ENCODE data around the gene ARAP1. TPM values are rescaled to one million over a fixed set of nuclear protein-coding genes. Genes with fewer than 3 reads are reported as not detected.
A peak's percentile ranks its signal among the peaks of the same experiment; 100 is the strongest.

Gene ARAP1
- total RNA-seq, 3 donors from 2014 or later: 85.9 to 109 (median 97.0) TPM

GRCh38 chr11:72720784-72721183 is 31.4 kb downstream of the ARAP1 start:
- Histone ChIP-seq H3K27ac (peak overlapping the region; percentile 85 to 91), H3K4me1 (peaks cover 4 to 17% of the 10 kb centered on the region in 2 donors), H3K9me3 (no peaks in the 10 kb centered on the region), H3K4me3 (peak overlapping the region; percentile 59 to 90 (median 68)), H3K27me3 (no peaks in the 10 kb centered on the region), H3K36me3 (no peaks in the 10 kb centered on the region)
- intact Hi-C loops (cut with DNase I; ENCODE audit: low total_unique reads): loop anchor here (10.0 kb wide), 3 partner anchors 64 to 454 kb away; partner anchors contain the start of gene ATG16L2
- no peak for TF ChIP-seq POLR2AphosphoS5 (IDR thresholded peaks at IDR 0.05)
- no peak for TF ChIP-seq CTCF (IDR thresholded peaks at IDR 0.05)
- TF ChIP-seq POLR2A (IDR thresholded peaks at IDR 0.05): no peak
- DNase-seq (ENCODE audit: low spot score in 2 of 2): no peak

- Histone ChIP-seq H3K27me3 (no peaks in the 10 kb centered on the region), H3K4me1 (peaks cover 4 to 17% of the 10 kb centered on the region in 2 donors), H3K36me3 (no peaks in the 10 kb centered on the region), H3K9me3 (no peaks in the 10 kb centered on the region), H3K4me3 (peak overlapping the region; percentile 59 to 90 (median 68)), H3K27ac (peak overlapping the region; percentile 85 to 91)
- no peak for DNase-seq (ENCODE audit: low spot score in 2 of 2)
- intact Hi-C loops (cut with DNase I; ENCODE audit: low total_unique reads): loop anchor here (10.0 kb wide), 3 partner anchors 65 to 455 kb away; partner anchors contain the start of gene ATG16L2
- no peak for TF ChIP-seq POLR2AphosphoS5 (IDR thresholded peaks at IDR 0.05)
- TF ChIP-seq POLR2A (IDR thresholded peaks at IDR 0.05): no peak
- no peak for TF ChIP-seq CTCF (IDR thresholded peaks at IDR 0.05)
Measured at GRCh38 chr11:72720047-72720446, 32.2 kb downstream of the ARAP1 start.

- DNase-seq (ENCODE audit: low spot score in 2 of 2): no peak
Measured at GRCh38 chr11:72719551-72719950, 32.7 kb downstream of the ARAP1 start.

GRCh38 chr11:72719144-72719543 is 33.1 kb downstream of the ARAP1 start:
- H3K4me3 ChIP-seq: peak overlapping the region in 1 of 3 donors; percentile 90
- H3K36me3 ChIP-seq: no peaks in the 10 kb centered on the region
- intact Hi-C loops (cut with DNase I; ENCODE audit: low total_unique reads): no loop called here
- H3K4me1 ChIP-seq: peaks cover 4 to 17% of the 10 kb centered on the region in 2 donors
- no peak for DNase-seq (ENCODE audit: low spot score in 2 of 2)
- no peaks in the 10 kb centered on the region for H3K27me3 ChIP-seq
- no peaks in the 10 kb centered on the region for H3K9me3 ChIP-seq
- TF ChIP-seq POLR2AphosphoS5 (IDR thresholded peaks at IDR 0.05) (no peak), CTCF (IDR thresholded peaks at IDR 0.05) (no peak)
- H3K27ac ChIP-seq: peak overlapping the region in 1 of 2 donors; percentile 91

More at GRCh38 chr11:72719551-72719950, 32.7 kb downstream of the ARAP1 start:
- H3K4me1 ChIP-seq: peaks cover 4 to 17% of the 10 kb centered on the region in 2 donors
- H3K9me3 ChIP-seq: no peaks in the 10 kb centered on the region
- peak overlapping the region in 2 of 3 donors; percentile 68 to 90 for H3K4me3 ChIP-seq
- H3K27ac ChIP-seq: peak overlapping the region; percentile 85 to 91
- intact Hi-C loops (cut with DNase I; ENCODE audit: low total_unique reads): no loop called here
- H3K36me3 ChIP-seq: no peaks in the 10 kb centered on the region
- no peaks in the 10 kb centered on the region for H3K27me3 ChIP-seq
- TF ChIP-seq POLR2AphosphoS5 (IDR thresholded peaks at IDR 0.05): no peak
- TF ChIP-seq POLR2A (IDR thresholded peaks at IDR 0.05): no peak
- TF ChIP-seq CTCF (IDR thresholded peaks at IDR 0.05): no peak

GRCh38 chr11:72718101-72718501 is 34.1 kb downstream of the ARAP1 start:
- H3K27ac ChIP-seq: peak overlapping the region in 1 of 2 donors; percentile 15
- H3K36me3 ChIP-seq: no peaks in the 10 kb centered on the region
- H3K27me3 ChIP-seq: no peaks in the 10 kb centered on the region
- H3K9me3 ChIP-seq: no peaks in the 10 kb centered on the region
- no peak for DNase-seq (ENCODE audit: low spot score in 2 of 2)
- TF ChIP-seq POLR2A (IDR thresholded peaks at IDR 0.05) (no peak), CTCF (IDR thresholded peaks at IDR 0.05) (no peak), POLR2AphosphoS5 (IDR thresholded peaks at IDR 0.05) (no peak)
- no peak overlapping the region for H3K4me3 ChIP-seq
- peaks cover 4 to 17% of the 10 kb centered on the region in 2 donors for H3K4me1 ChIP-seq
- intact Hi-C loops (cut with DNase I; ENCODE audit: low total_unique reads): no loop called here
